LHCN-M2 (cell line): Measurements from ENCODE around the gene CTTNBP2. TPM values are rescaled to one million over a fixed set of nuclear protein-coding genes. Genes with fewer than 3 reads are reported as not detected.
"Not testable (repeated sequence)": the region's sequence is repeated elsewhere in the genome, so short reads cannot be mapped to it uniquely, and the experiment has no call there.

Experiments
- DNase-seq: peaks from one replicate; pipeline ENCODE4 v3.0.0-alpha.2; 2012; ENCODE audit warnings: low read depth
- total RNA-seq: library from RNA; depleted of rRNA; stranded (reverse); fragments of >200 nt; gene quantifications from 2 replicates; pipeline ENCODE4 v1.2.3, GENCODE V29; 2014

CTTNBP2 gene
- total RNA-seq, 1 experiment from 2014 or later = 7.5 TPM

DNA sequence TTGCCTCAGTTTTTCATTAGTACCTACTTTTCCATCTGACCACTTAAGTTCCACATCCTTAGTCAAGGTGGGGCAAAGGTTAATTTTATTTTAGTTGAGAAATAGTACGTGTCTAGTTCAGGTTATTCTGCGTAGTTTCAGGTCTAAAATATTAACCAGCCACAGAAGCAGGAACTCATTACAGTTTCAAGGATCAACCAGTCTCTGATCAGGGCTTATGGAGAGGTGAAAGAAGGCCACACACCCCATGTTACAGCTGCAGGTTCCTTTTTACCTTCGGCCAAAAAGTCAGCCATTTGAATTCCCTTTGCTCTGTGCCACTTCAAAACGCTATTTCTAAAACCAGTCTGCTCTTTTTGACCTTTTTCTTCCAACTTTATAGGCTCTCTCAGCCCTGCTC is 134.2 kb downstream of the CTTNBP2 start:
- DNase-seq = no peak

GRCh38 chr7:117737926-117738325 is 135.3 kb downstream of the CTTNBP2 start:
- DNase-seq = no peak

DNA sequence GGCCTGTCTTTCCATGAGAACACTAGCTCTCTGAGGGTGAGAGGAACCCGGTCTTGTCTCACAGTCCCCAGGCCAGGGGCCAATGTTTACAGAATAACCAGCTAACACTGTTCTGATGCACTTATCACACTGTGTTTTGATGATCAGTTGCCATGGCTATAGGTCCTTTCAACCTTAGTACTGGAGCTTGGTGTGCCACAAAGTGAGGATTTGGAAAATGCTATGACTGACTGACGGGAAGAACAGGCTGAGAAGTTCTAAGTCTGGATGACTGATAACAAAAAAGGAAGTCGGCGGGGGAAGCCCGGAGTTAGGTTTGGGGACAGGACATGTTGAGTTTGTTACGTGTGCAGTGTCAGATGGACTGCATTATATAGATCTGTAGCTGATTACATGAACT is 141.8 kb downstream of the CTTNBP2 start:
- DNase-seq = peak; percentile 5

DNA sequence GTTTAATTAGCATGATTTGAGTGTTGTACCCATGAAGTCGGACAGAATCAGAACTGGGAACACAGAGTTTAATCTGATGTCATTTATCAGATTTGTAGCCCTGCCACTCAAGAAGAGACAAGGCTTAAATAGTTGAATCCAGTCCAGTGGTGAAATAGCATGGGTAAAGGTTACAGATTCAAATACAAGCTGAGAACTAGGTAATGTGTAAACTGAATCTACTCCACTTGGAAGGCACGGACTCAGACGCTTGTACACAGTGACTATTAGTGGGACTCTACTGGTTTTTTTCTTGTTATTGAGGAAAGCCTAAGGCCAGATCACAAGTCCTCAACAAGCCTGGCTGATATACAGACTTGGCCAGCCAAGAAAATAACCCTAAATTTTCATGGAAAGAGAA is 142.9 kb downstream of the CTTNBP2 start:
- DNase-seq = no peak

- DNase-seq = peak; percentile 35
These were observed 144.2 kb downstream of the CTTNBP2 start for GRCh38 chr7:117728890-117729624.

DNA sequence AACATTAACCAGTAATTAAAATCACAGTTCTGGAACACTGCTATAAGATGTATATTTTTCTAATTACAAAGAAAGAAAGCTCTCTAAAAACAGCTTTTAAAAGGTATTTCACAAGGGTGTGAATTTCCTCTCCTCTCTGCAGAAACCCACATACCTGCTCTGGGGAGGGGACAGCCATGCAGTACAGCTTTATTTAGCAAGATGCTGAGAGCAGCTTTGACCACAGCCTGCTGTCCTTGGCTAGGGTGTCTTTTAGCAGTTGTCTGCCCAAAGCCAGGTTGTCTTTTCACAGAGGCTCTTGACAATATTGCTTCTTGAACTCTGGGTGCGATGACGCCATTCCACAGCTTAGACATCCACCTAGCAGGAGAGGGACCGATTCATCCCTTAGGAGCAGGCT is 148.3 kb downstream of the CTTNBP2 start:
- DNase-seq = no peak

DNA sequence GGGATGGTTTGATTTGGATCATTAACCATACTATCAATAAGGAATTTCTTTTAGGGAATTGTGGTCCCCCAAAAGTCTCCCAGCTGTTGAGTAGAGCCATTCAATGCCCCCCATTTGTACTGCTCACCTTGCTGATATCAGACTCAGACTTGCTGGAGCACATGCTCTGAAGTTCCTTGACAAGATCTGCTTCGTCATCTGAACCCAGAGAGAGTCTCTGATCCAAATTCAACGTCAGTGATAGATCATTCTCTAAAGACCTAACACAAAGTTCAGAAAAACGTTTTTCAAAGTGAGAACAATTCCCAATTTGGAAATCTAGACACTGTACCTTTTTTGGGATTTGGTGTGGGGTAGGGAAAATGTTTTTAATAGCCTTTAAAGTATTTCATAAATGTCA is 153.9 kb downstream of the CTTNBP2 start:
- DNase-seq = no peak

GRCh38 chr7:117718116-117718835 is 155.0 kb downstream of the CTTNBP2 start:
- no peak for DNase-seq

- DNase-seq = no peak
These were observed 155.9 kb downstream of the CTTNBP2 start for GRCh38 chr7:117717357-117717756.

- DNase-seq = no peak
These were observed 156.4 kb downstream of the CTTNBP2 start for GRCh38 chr7:117716707-117717299.

DNA sequence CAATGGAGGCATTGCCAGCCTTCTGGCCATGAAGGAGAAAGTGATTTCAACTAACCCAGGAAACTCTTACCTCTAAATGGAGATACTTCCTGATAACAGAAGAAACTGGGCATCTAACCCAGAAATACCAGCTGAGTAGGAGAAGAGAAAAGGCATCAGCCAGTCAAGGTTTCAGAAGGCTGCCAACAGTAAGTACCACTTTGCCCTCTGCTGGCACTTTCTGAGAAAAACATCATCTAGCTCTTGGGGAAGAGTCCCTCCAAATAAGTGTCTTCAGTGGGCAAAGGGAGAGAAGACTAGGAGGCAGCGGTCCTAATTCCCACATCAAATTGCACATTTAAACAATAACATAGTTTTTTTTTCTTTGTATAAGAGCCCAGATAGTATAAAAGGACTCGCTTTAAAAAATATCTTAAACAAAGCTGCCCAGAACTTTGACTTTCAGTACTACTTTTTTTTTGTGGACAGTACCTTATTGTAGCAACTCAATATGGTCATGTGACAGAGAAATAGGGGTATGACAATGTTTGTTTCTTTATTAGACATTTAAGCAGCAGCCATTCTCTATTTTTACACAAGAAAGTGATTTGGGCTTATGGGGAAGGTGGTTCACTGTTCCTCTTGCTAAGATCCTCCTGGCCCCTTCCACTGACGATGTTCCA is 157.3 kb downstream of the CTTNBP2 start:
- peak; percentile 66 for DNase-seq

DNA sequence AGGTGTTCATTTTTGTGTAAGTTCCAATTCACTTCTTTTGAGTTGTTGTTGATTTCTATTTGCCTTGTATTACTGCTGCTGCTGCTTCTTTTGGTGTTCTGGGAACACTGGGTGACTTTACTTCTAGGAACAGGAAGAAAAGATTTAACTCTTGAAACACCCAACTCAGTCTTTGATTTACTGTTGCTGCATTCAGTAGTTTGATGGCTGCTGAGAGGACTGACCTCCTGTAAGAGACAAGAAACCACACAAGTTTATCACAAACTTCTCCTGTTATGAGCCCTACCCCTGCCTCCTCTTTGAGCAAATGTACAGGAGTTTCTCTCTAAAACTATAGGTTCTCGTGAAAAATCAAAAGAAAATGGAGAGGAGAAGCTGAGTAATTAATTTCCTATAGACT is 161.7 kb downstream of the CTTNBP2 start:
- DNase-seq = no peak

- DNase-seq = not testable (repeated sequence)
These were observed 165.1 kb downstream of the CTTNBP2 start for GRCh38 chr7:117708173-117708572.

DNA sequence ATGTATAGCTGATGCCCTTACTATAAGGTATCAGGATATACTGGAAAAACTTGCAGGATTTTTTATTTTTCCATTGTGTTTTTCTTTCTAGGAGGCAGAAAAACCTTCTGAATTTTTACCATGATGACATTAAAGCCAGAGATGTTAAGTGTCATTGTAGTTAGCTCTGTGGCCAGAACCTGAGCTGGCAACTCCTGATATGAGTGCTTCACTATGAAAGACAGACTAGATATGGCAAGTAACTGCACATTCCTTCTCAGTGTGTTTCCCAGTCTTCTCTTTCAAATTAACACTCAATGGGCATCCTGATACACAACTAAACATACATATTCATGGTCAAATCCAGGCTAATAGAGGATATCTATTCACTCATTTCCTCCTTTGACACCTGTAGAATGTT is 166.2 kb downstream of the CTTNBP2 start:
- DNase-seq = no peak

GRCh38 chr7:117706210-117706609 is 167.0 kb downstream of the CTTNBP2 start:
- peak; percentile 20 for DNase-seq

- DNase-seq = no peak
These were observed 167.6 kb downstream of the CTTNBP2 start for GRCh38 chr7:117705630-117706029.

DNA sequence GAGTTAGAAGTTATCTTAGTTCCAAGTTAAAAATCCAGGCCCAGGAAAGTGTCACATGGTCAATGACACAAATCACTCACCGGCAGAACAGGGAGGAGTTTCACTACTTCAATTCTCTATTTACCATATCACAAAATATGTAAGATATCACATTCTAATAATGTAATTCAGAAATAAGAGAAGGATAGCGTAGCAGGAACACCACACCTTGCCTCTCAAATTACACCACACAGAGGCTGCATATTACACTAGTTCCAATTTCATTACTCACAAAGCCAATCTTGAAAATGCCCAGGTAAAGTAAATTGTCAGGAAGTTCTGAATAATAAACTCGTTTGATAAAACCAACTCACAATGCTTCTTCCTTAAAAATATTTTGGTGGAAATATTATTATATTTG is 169.2 kb downstream of the CTTNBP2 start:
- no peak for DNase-seq

- DNase-seq = no peak
These were observed 175.2 kb downstream of the CTTNBP2 start for GRCh38 chr7:117698018-117698417.

- DNase-seq = no peak
These were observed 180.9 kb downstream of the CTTNBP2 start for GRCh38 chr7:117692338-117692737.

- DNase-seq = no peak
These were observed 183.1 kb downstream of the CTTNBP2 start for GRCh38 chr7:117690147-117690546.

GRCh38 chr7:117689406-117689805 is 183.8 kb downstream of the CTTNBP2 start:
- no peak for DNase-seq

- no peak for DNase-seq
These were observed 185.1 kb downstream of the CTTNBP2 start for GRCh38 chr7:117688126-117688525.
